Stimulated activated CD8-positive, alpha-beta memory T cell treated with anti-CD3 and anti-CD28 coated beads, Interleukin-12 subunit alpha, Interleukin-12 subunit beta, amount 100 ng/mL, for 24 hours (primary cell): ENCODE measurements around the gene OSBP2.

ENCODE experiments used
- DNase-seq: peaks from one replicate; pipeline ENCODE4 v3.0.0-alpha.2; 2020; ENCODE audit errors: extremely low read depth

Gene OSBP2, protein sequence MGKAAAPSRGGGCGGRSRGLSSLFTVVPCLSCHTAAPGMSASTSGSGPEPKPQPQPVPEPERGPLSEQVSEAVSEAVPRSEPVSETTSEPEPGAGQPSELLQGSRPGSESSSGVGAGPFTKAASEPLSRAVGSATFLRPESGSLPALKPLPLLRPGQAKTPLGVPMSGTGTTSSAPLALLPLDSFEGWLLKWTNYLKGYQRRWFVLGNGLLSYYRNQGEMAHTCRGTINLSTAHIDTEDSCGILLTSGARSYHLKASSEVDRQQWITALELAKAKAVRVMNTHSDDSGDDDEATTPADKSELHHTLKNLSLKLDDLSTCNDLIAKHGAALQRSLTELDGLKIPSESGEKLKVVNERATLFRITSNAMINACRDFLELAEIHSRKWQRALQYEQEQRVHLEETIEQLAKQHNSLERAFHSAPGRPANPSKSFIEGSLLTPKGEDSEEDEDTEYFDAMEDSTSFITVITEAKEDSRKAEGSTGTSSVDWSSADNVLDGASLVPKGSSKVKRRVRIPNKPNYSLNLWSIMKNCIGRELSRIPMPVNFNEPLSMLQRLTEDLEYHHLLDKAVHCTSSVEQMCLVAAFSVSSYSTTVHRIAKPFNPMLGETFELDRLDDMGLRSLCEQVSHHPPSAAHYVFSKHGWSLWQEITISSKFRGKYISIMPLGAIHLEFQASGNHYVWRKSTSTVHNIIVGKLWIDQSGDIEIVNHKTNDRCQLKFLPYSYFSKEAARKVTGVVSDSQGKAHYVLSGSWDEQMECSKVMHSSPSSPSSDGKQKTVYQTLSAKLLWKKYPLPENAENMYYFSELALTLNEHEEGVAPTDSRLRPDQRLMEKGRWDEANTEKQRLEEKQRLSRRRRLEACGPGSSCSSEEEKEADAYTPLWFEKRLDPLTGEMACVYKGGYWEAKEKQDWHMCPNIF

DNA sequence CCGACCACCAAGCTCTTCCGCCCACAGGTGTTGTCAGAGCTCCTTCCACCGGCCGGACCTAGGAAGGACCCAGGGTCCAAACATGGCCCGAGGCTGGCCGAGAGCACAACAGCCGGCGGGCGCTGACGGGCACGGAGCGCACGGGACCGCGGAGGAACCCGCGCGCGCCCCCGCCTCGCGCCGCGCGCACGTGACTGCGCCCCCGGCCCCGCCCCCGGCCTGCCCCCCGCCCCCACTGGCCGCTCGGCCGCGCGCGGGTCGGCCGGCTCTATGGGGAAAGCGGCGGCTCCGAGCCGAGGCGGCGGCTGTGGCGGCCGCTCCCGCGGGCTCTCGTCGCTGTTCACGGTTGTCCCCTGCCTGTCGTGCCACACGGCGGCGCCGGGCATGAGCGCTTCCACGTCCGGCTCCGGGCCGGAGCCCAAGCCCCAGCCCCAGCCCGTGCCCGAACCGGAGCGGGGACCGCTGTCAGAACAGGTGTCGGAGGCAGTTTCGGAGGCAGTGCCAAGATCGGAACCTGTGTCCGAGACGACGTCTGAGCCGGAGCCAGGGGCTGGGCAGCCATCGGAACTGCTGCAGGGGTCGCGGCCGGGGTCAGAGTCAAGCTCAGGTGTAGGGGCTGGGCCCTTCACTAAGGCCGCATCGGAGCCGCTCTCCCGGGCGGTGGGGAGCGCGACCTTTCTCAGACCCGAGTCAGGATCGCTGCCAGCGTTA lies at the start of gene OSBP2:
TSS of gene OSBP2 (plus strand) at position 235 of the 711 bp plus-strand sequence. CDS start at position 271, 36 bp downstream.
- DNase-seq = no peak

DNA sequence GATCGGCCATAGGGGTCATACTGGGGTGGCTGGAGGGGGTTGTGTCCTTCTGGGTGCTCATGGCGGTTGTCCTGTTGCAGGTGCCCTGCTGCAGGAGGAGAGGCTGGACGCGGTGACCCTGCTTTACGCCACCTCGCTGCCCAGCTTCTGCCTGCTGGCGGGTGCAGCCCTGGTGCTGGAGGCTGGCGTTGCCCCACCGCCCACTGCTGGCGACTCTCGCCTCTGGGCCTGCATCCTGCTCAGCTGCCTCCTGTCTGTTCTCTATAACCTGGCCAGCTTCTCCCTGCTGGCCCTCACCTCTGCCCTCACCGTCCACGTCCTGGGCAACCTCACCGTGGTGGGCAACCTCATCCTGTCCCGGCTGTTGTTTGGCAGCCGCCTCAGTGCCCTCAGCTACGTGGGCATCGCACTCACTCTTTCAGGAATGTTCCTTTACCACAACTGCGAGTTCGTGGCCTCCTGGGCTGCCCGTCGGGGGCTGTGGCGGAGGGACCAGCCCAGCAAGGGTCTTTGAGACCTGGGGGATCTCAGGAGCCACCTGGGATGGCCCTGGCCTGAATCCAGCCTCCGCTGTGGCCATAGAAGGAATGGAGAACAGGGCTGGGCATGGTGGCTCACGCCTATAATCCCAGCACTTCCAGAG lies 48.0 kb upstream of the OSBP2 start:
- DNase-seq = no peak

DNA sequence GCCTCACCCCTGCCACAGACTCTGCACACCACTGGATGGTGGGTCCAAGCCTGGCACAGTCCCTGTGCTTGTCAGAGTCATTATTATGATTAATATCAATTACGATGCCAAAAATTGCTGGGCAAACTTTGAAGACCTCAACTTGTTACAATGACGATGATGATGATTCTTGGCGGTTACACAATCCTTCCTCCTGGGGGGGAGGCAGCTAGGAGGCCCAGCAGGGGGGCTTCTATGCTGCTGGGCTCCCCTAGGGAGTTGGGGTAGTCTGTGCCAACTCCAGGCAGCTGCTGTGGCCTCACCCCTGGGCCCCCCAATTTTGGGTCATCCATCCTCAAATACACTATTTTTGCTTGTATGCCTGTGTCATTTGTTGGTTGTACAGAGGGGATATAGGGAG lies 47.1 kb upstream of the OSBP2 start:
- no peak for DNase-seq

DNA sequence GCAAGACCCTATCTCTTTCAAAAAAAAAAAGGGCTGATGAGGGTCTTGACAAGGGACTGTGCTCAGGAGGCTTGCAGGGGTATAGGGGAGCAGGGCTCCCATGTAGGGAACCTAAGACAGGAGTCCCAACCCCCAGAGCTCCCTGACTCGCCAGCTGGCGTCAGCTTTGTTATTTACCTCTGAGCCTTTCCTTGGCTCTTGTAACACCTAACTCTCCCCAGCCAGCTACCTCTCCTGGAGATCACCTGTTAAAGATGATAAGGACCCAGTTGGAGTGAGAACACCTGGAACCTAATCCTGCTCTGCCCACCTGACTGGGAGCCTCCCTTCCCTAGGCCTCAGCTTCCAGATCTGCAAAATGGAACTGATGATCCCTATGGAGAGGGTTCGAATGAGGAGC lies 45.8 kb upstream of the OSBP2 start:
- no peak for DNase-seq

DNA sequence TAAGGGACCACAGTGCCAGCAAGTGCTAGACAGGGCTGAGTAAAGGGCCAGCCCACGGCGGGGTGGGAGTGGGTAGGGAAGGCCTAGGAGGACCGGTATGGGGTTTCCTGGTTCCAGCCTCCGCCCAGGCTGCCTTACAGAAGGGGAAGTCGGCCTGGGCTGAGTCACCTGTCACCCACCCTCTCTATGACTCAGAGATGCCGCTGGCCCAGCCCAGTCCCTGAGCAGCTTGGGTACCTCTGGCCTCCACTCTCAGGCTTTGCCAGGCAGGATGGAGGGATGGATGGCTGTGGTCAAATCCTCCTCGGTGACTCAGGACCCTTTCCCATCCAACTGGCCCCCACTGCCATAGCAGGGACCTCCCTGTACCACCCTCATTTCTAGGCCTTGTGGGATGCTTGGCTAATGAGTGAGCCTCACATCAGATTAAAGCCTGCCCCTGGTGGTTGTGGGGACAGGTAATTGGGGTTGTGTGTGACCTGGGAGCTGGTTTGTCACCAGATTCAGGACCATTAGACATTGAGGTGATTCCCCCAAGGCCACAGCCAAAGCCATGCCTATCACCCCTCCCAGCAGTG lies 45.2 kb upstream of the OSBP2 start:
- DNase-seq = peak; percentile 71

DNA sequence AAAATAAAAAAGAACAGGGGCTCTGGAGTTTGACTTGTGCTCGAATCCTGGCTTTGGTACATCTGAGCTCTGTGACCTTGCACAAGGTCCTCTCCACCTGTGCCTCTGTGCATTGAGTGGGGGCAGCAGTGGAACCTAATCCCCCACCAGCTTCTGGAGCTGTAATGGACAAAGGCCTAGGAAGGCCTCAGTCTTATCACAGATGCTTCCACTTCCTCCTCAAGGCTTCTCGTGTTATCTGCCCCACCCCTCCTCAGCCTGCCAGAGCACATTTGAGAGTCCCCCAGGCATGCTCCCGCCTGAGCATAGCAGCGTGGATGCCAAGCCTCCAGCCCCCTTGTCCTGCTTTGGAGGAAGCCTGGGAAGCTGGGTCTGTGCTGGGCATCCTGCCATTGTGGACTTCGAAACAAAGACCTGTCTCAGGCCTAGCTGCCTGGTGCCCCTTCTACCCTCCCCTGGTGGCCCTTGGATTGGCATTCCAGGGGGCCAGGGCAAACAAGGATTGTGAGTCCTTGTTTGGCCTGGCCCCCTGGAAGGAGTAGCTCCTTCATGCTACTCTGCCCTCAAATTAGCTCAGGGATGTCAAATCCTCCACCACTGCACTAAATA lies 44.1 kb upstream of the OSBP2 start:
- DNase-seq = no peak

DNA sequence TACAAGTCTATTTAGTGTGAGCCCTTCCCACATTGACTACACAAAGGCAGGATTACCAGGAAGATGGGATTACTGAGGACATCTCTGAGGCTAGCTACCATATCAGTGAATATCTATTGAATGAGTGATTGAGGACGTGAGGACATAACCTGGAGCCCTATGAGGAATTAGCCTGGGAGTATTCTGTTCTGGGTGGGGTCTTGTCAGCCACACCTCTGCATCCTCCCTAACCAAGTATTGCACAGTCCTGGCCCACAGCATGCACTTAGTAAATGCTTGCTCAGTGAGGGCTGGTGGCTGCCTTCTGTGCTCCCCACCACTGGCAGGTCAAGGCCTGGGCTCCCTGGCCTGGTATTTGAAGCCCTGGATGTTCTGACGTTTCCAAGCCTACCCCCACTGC lies 41.8 kb upstream of the OSBP2 start:
- DNase-seq = no peak

DNA sequence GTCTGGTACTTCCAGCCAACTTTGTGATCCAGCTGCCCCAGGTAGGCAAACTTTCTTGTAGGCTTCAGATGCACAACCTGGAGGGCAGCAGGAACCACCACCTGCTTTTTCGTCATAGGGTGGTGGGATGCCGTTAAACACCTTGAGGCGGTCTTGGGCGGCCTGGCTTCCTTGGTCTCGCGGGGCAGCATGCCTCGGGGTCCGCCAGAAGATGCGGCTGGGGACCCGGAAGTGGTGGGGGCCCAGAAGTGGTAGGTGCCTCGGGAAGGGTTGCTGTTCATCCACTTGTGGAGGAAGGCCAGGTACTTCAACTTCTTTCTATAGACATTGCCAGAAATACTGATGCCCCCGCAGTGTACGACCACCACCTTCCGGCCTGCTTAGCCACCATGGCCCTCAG lies 40.3 kb upstream of the OSBP2 start:
- DNase-seq = no peak

DNA sequence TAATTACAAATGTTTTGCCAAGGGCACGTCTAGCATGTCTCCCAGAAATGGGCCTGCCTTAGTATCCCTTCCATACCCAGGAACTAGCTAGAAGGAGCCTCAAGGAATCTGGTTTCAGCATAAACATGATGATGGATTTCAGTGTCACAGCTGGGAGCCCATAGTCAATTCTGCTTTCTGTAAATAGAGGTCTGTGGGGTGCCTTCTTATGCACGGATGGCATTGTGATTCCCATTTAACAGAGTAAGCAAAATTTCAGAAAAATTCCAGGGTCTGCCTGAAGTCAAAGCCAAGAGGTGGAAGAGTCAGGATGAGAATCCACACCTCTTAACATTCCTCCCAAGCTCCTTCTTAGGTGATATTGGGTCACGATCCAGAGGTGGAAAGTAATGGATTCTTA lies 39.1 kb upstream of the OSBP2 start:
- DNase-seq = no peak

DNA sequence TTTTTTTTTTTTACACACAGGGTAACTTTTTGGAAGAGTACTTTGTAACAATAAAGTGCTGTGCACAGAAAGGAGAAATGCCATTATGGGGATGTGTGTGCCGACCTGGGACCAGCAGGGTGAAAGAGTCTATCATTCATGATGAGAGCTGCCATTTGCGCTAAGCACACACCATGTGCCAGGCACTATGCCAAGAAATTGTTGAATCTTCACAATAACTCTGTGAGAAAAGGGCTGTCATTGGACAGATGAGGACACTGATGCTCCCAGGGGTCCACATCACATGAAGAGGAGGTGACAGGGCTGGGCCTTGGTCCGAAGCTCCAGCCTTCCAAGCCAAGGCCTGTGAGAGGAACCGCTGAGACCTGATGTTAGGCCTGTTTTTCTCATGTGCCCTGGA lies 32.6 kb upstream of the OSBP2 start:
- DNase-seq = no peak

DNA sequence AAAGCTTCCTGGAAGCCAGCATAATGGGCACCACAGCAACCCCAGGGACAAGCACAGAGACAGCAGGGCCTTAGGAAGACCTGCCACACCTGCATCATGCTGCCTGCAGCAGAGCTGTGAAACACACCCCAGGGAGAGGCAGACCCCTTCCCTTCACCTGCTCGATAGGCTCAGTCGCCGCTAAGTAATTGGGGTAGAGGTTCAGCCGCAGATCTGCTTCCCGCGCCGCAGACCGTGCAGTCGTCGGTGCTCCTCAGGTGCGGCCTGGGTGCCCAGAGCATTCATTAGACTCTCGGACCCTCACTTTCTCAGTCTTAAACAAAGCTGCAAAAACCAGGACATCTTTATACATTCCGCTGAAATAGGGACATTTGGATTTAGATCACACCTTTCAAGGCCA lies 29.9 kb upstream of the OSBP2 start:
- DNase-seq = no peak

DNA sequence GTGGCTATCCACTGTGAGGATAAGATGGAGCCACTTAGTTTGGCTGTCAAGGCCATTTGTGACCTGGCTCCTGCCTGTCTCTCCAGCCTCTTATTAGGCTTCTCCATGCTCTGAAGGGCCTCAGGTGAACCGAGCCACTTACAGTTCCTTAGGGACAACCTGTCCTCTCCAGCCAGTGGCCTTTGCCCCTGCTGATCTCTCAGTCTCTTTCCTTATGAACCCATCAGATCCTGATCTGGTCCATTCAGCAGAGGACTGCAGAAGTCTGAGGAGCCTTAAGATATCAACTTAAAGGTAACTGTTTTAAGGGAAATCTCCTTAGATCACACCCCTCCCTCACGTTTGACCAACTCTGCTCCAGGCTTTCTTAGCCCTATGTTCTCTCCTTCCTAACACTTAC lies 29.4 kb upstream of the OSBP2 start:
- no peak for DNase-seq

DNA sequence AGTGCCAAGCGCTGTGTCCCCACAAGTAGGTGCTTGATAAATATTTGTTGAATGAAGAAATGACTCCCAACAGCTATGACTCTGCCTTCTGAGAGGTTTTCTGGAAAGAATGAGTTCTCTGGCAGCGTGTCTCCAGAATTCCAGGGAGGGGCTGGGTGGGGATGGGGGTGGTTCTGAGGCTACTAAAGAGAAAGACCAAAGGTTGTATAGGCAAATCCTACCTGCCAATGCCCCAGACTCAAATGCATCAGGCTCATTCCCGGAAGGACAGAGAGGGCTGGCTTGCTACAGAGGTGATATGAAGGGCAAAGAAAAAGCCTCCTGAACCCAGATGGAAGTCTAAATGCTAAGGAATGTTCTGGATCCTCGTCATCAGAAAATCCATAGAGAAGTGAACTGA lies 28.9 kb upstream of the OSBP2 start:
- DNase-seq = no peak

DNA sequence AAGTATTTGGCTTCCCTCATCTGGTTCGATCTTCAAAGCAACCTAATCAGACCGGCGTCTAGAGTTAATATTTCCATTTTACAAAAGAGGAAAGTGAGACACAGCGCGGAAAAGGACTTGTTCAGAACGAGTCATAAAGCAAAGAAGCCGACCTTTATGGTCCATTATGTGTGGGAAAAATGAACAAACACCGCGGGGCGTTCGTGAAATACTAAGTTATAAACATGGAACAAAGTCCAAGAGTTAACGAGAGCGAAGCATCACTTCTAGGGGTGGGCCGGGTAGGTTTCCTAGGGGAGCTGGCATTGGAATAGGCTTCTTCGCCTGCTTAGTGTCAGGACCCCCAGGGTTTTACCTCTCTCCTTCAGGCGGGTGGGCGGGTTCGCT lies 27.6 kb upstream of the OSBP2 start:
- no peak for DNase-seq

DNA sequence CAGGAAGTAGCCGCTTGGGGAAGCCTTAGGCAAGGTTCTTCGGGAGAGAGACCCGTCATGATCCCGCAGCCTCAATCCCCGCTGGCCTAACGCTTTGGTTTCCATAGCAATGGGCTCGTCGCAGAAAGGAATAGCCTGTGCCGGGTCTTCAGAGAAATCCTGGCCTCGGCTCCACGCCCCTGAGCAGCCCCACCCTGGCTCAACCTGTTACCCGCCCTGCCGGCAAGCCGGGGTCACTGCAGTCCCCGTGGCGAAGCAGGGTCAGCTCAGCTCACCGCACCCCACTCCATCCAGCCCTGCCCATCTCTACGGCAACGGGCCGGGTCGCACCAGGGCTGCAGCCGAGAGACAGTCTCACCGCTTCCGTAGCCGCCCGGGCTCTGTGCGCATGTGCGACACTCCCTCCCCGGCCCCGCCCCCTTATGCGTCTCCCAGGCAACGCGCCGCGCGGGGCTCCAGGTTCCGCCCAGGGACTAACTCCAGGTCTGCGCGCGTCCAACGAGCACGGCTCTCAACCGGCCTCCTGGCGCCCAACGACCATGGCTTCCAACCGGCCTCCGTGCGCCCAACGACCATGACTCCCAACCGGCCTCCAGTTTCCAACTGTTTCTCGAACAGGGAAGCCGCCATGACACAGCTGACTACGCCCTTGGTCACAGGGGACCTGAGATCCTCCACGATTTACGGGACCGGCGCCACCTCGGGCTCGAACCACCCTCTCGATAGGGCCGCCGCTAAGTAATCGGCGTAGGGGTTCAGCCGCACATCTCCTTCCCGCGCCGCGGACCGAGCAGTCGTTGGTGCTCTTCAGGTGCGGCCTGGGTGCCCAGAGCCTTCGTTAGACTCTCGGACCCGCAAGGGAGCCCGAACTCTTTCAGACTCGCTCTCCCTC lies 26.9 kb upstream of the OSBP2 start, which contains the start of gene DUSP18:
TSS of gene DUSP18 (minus strand) at position 382 of the 892 bp plus-strand sequence. CDS start 3,872 bp downstream, outside the sequence.
- peak; percentile 76 for DNase-seq

DNA sequence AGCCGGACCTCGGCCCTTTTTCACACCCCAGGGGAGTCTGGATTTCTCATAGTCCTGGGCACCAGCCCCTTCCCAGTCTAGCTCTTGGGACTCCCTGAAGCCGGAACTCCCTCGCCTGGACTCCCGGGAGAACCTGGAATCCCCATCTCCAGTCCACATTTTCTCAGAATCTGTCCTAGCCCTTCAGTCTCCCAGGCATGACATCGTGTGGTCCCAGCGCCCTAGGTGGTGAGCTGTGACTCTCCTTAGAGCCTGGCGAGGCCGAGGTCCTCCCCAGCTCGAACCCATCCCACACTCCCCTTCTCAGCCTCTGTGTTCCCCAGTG lies 26.3 kb upstream of the OSBP2 start:
- DNase-seq = no peak

DNA sequence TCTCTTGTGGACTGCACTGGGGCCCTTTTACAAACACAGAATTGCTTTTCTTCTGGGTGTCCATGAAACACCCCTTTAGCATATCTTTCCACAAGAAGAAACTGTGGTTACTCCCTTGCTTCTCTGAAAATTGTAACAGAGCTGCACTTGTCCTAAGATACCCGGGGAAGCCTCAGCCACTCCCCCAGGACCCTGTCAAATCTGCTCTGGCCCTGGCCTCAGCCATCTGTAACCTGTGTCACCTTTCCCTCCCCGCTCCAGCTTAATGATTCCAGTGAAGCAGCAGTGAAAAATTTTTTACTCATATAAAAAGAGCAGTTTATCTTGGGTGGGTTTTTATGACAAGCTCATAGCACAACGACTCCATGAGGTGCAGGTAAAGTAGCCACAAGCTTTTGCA lies 23.6 kb upstream of the OSBP2 start:
- DNase-seq = no peak

DNA sequence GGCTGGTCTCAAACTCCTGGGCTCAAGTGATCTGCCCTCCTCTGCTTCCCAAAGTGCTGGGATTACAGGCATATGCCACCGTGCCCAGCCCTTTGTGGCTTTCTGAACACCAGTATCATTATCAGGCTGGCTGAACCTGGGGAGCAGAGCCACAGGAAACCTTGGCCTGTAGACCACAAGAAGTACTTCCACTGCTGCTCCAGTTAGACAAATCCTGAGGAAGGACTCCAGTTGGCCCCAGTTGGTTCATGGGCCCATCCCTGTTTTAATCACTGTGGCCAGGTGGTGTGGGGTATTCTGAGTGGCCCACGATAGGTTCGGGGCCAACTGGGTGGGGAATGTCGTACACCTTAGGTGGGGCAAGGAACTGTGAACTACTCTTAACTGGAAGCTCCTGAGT lies 21.5 kb upstream of the OSBP2 start:
- DNase-seq = no peak

DNA sequence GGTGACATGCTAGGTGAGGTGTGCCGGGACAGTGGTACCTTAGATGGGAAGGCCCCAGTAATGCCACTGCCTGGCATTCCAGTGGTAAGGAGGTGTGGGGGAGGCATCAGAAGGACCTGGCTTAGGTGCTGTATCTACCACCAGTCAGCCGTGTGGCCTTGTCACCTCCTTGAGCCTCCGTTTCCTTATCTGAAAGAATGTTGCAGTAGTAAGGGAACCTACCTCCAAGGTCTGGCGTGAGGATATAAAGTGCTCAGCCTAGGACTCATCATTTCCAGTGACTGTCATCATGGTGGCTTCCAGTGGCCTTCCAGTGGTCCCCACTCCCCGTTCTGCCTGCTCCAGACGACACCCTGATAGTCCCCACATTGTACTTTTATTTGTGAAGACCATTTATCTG lies 20.2 kb upstream of the OSBP2 start:
- no peak for DNase-seq

DNA sequence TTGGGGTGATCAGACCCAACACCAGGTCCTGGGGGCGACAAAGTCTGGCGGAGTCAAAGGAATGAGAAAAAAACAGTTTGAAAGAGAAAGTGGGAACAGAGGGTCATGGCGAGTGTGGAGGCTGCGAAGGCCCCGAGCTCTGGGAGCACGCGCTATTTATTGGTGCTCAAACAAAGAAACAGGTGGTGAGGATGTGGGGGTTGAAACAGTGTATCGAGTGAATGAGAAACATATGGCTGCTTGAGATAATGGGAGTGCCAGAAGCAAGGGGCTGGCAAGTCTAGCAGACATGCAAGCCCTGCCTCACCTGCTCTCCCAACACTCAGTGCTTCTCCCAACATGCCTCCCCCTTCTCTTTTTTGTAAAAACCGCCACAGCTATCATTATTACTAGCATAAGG lies 19.2 kb upstream of the OSBP2 start:
- DNase-seq = no peak
